Smooth muscle cell (in vitro differentiated cells): Measurements from ENCODE around the gene ZNF483. TPM values are rescaled to one million over a fixed set of nuclear protein-coding genes. Genes with fewer than 3 reads are reported as not detected.
"Not testable (repeated sequence)": the region's sequence is repeated elsewhere in the genome, so short reads cannot be mapped to it uniquely, and the experiment has no call there.

Experiments used
- DNase-seq: peaks from one replicate; lab custom pipeline; 2025; ENCODE audit not compliant: unreplicated experiment; lab: John Stamatoyannopoulos, UW
- H2AFZ ChIP-seq: fragments of 200-600 bp; sonication (generic); 2 replicates; pipeline ENCODE4 v1.6.0; 2016; ENCODE audit warnings: antibody characterized with exemption, low read depth, mild to moderate bottlenecking
- H3F3A ChIP-seq: fragments of 200-600 bp; sonication (generic); 2 replicates; pipeline ENCODE4 v1.6.0; 2017; ENCODE audit warnings: antibody characterized with exemption, low read depth
- H3K27ac ChIP-seq: fragments of 200-600 bp; sonication (generic); 2 replicates; pipeline ENCODE4 v1.5.1; 2016; ENCODE audit warnings: low read depth, mild to moderate bottlenecking
- H3K27me3 ChIP-seq: fragments of 200-600 bp; sonication (generic); 2 replicates; pipeline ENCODE4 v1.6.1; 2016; ENCODE audit warnings: low read depth, mild to moderate bottlenecking
- H3K36me3 ChIP-seq: fragments of 200-600 bp; sonication (generic); 2 replicates; pipeline ENCODE4 v1.5.1; 2016; ENCODE audit warnings: low read depth
- H3K4me1 ChIP-seq: fragments of 200-600 bp; sonication (generic); 2 replicates; pipeline ENCODE4 v1.5.1; 2016; ENCODE audit warnings: low read depth
- H3K4me2 ChIP-seq: fragments of 200-600 bp; sonication (generic); 2 replicates; pipeline ENCODE4 v1.6.0; 2016; ENCODE audit warnings: mild to moderate bottlenecking
- H3K4me3 ChIP-seq: fragments of 200-600 bp; sonication (generic); 2 replicates; pipeline ENCODE4 v1.5.1; 2016; ENCODE audit warnings: mild to moderate bottlenecking
- H3K79me2 ChIP-seq: fragments of 200-600 bp; sonication (generic); 2 replicates; pipeline ENCODE4 v1.6.0; 2016; ENCODE audit warnings: low read depth, mild to moderate bottlenecking
- H3K9ac ChIP-seq: fragments of 200-600 bp; sonication (generic); 2 replicates; pipeline ENCODE4 v1.6.0; 2016; ENCODE audit warnings: low read depth
- H3K9me3 ChIP-seq: fragments of 200-600 bp; sonication (generic); replicated peaks from 2 replicates; pipeline ENCODE4 v1.5.1; 2016; ENCODE audit warnings: low read depth
- H4K20me1 ChIP-seq: fragments of 200-600 bp; sonication (generic); 2 replicates; pipeline ENCODE4 v1.6.0; 2016; ENCODE audit warnings: low read depth
- WGBS: methylation state at CpG from one replicate; pipeline ENCODE4 v1.1.7; 2016; ENCODE audit warnings: low lambda C conversion rate; 5-methylcytosine and 5-hydroxymethylcytosine counted together
- polyA plus RNA-seq: library from polyadenylated mRNA; unstranded; fragments of >200 nt; fragmentation: Nextera tagmentation; extraction: Ambion mirVana; gene quantifications from 2 replicates; pipeline ENCODE4 v1.2.1, GENCODE V29; 2016
- total RNA-seq: library from RNA; depleted of rRNA; stranded (reverse); fragments of >200 nt; gene quantifications from 2 replicates; pipeline ENCODE4 v1.2.3, GENCODE V29; 2014
- TF ChIP-seq, protein P1 (sequence below): fragments of 200-600 bp; sonication (generic); IDR thresholded peaks from 2 replicates; pipeline ENCODE4 v1.5.1; 2017; ENCODE audit warnings: borderline replicate concordance, mild to moderate bottlenecking, antibody characterized with exemption; ENCODE audit not compliant: insufficient read depth, poor library complexity, severe bottlenecking

ZNF483 gene
- total and polyA plus RNA-seq, 2 experiments from 2014 or later = 0.53 to 0.67 TPM

DNA sequence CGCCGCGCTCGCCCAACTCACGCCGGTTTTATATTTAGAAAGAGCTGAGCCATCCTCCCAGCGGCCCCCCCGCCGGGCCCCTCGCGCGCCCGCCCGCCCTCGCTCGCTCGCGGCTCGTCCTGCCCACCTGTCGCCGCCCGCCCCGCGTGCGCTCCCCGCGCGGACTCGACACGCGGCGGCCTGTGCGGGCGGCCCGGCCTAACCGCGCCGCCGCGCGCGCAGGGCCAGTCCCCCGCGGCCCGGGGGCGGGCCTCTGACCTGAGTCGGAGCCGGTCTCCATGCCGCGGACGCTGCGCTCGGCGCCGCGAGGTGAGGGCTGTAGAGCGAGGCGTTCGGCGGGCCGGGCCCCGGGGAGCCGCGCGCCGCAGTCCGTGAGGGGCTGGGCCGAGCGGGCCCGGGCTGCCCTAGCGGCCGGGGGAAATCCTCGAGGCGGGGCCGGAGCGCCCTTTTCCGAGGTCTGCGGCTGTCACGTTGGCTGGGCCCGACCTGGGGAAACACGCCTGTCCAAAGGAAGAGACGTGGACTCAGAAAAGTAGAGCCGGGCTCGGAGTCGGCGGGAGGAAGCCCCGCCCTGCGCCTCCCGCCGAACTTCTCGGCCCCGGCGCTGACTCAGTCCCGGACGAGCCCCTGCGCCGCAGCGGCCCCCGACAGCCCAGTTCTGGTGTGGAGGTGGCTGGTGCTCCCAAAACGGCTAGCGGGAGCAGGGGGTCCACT is 41.0 kb upstream of the ZNF483 start, which contains the start of gene ECPAS:
ECPAS (minus strand) TSS at position 526 of the 714 bp plus-strand sequence. CDS start 11,465 bp downstream, outside the sequence.
- H3K4me3 ChIP-seq = peak within 1 kb of the TSS; percentile 94
- peaks cover 11% of the 10 kb centered on the region for H3K4me1 ChIP-seq
- DNase-seq = peak; percentile 48
- H3F3A ChIP-seq = peaks cover 19% of the 10 kb centered on the region
- WGBS = 1% methylated on average over 62 of the region's 101 CpGs
- H3K27ac ChIP-seq = peak within 1 kb of the TSS; percentile 94
- H3K36me3 ChIP-seq = no peaks in the 10 kb centered on the region
- H3K4me2 ChIP-seq = peak within 1 kb of the TSS; percentile 90
- no peaks in the 10 kb centered on the region for H3K27me3 ChIP-seq
- peak within 1 kb of the TSS; percentile 48 for H3K9ac ChIP-seq
- H2AFZ ChIP-seq = peak within 1 kb of the TSS; percentile 87
- no peaks in the 10 kb centered on the region for H3K9me3 ChIP-seq
- TF ChIP-seq, protein P1, sequence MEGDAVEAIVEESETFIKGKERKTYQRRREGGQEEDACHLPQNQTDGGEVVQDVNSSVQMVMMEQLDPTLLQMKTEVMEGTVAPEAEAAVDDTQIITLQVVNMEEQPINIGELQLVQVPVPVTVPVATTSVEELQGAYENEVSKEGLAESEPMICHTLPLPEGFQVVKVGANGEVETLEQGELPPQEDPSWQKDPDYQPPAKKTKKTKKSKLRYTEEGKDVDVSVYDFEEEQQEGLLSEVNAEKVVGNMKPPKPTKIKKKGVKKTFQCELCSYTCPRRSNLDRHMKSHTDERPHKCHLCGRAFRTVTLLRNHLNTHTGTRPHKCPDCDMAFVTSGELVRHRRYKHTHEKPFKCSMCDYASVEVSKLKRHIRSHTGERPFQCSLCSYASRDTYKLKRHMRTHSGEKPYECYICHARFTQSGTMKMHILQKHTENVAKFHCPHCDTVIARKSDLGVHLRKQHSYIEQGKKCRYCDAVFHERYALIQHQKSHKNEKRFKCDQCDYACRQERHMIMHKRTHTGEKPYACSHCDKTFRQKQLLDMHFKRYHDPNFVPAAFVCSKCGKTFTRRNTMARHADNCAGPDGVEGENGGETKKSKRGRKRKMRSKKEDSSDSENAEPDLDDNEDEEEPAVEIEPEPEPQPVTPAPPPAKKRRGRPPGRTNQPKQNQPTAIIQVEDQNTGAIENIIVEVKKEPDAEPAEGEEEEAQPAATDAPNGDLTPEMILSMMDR = no peak
- peaks cover 41% of the 10 kb centered on the region for H3K79me2 ChIP-seq
- H4K20me1 ChIP-seq = peaks cover 35% of the 10 kb centered on the region

DNA sequence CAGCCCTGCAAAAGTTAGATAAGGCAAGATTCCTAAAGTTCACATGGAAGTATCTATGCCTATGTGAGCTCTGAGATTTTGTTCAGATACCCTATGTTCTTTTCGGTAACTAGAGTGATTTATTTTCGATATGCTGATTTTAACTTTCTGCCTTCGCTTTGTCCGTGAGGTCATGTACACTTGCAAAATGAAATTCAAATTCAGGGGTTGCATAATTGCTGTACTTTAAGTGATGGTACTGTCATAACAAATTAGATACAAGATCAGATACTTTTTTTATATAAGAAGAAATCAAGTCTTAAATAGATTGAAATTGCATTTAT is 40.4 kb upstream of the ZNF483 start:
- Histone ChIP-seq H3K79me2 (peaks cover 36% of the 10 kb centered on the region), H3K9ac (peak overlapping the region; percentile 41), H3K27me3 (no peaks in the 10 kb centered on the region), H3K36me3 (no peaks in the 10 kb centered on the region), H3F3A (peaks cover 19% of the 10 kb centered on the region), H3K4me3 (peak overlapping the region; percentile 94), H3K27ac (peak overlapping the region; percentile 69), H4K20me1 (peaks cover 30% of the 10 kb centered on the region), H3K4me2 (peak overlapping the region; percentile 90), H3K9me3 (no peaks in the 10 kb centered on the region), H2AFZ (peak overlapping the region; percentile 87), H3K4me1 (peaks cover 11% of the 10 kb centered on the region)
- WGBS = 10% methylated on average over 4 of the region's 4 CpGs
- TF ChIP-seq, protein P1 = no peak
- DNase-seq = no peak

- H3K36me3 ChIP-seq, H3K27ac ChIP-seq, H3F3A ChIP-seq, H4K20me1 ChIP-seq, H3K27me3 ChIP-seq, H3K4me1 ChIP-seq, H3K9me3 ChIP-seq, H2AFZ ChIP-seq, H3K9ac ChIP-seq, H3K4me2 ChIP-seq, H3K79me2 ChIP-seq, DNase-seq, H3K4me3 ChIP-seq: not testable (repeated sequence)
- 90% methylated on average over 2 of the region's 2 CpGs for WGBS
Measured at GRCh38 chr9:111497196-111497595, 27.8 kb upstream of the ZNF483 start.

DNA sequence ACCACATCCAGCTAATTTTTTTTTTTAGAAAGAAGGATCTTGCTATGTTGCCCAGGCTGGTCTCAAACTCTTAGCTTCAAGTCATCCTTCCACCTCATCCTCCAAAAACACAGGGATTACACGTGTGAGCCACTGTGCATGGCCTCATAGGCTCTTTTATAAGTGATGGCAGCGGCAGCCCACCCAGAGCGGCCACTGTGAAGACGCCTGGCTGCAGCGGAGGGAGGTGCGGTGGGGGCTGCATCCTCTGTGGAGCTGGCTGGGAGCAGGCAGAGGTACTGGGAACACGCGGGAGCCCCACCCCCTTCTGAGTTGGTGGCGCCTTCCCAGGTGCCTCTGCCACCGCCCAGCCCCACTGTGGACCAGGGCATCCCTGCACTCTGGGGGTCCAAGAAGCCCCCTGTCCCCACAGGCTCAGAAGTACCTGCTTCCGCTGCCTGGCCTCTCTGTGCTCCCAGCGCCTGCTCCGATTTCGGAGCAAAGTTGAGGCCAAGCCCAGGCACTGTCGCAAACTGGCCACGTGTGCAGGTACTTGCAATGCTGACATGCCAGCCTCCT is 23.9 kb upstream of the ZNF483 start:
- Histone ChIP-seq H3K4me3 (no peak overlapping the region), H3K27ac (no peak overlapping the region), H3K27me3 (no peaks in the 10 kb centered on the region), H3K9me3 (no peaks in the 10 kb centered on the region), H2AFZ (no peak overlapping the region), H3F3A (no peaks in the 10 kb centered on the region), H3K4me2 (no peak overlapping the region), H4K20me1 (no peaks in the 10 kb centered on the region), H3K9ac (no peak overlapping the region), H3K4me1 (no peaks in the 10 kb centered on the region), H3K79me2 (no peaks in the 10 kb centered on the region), H3K36me3 (no peaks in the 10 kb centered on the region)
- WGBS = 89% methylated on average over 15 of the region's 16 CpGs
- TF ChIP-seq, protein P1 = no peak
- DNase-seq = no peak
